K562 (cell line): Measurements from ENCODE around the gene SNAP23. TPM values are rescaled to one million over a fixed set of nuclear protein-coding genes. Genes with fewer than 3 reads are reported as not detected.

Experiments
- ATF1 ChIP-seq, 2 experiments: fragments of 450-650 bp in 1 of 2; IDR thresholded peaks; 2 replicates each; pipeline ENCODE4 v1.6.1; 2016; ENCODE audit warnings: missing compliant biosample characterization in 1 of 2, missing genetic modification characterization in 1 of 2
- BRF2 ChIP-seq: IDR thresholded peaks from 3 replicates; pipeline ENCODE4 v1.6.1; 2011; ENCODE audit warnings: borderline replicate concordance, mild to moderate bottlenecking; ENCODE audit not compliant: insufficient read length, insufficient read depth
- CXXC5 ChIP-seq: fragments of 250-450 bp; sonication (Bioruptor Pico); IDR thresholded peaks from 2 replicates; pipeline ENCODE4 v1.8.0; 2022; ENCODE audit warnings: inconsistent platforms, mild to moderate bottlenecking, moderate library complexity
- DPF2 ChIP-seq: fragments of 450-650 bp; IDR thresholded peaks from 2 replicates; pipeline ENCODE4 v1.6.1; 2016
- EP400 ChIP-seq: fragments of 450-650 bp; IDR thresholded peaks from 2 replicates; pipeline ENCODE4 v1.6.1; 2017; ENCODE audit warnings: antibody characterized with exemption, mild to moderate bottlenecking, moderate library complexity
- HBP1 ChIP-seq: fragments of 450-650 bp; formaldehyde crosslinking; IDR thresholded peaks from 2 replicates; pipeline ENCODE4 v1.4.0; 2022; ENCODE audit warnings: missing genetic modification characterization
- MBD2 ChIP-seq: sonication (generic); IDR thresholded peaks from 2 replicates; pipeline ENCODE4 v1.6.1; 2016; ENCODE audit warnings: low read depth, borderline replicate concordance
- MYC ChIP-seq, 2 experiments: fragments of 250-450 bp in 1 of 2; sonication (Bioruptor Pico) in 1 of 2; IDR thresholded peaks; 2 replicates each; pipeline versions ENCODE4 v1.5.1 to v1.6.1; 2012 to 2021; ENCODE audit warnings: low read depth in 2 of 2, borderline replicate concordance in 1 of 2, improper control_type of control experiment in 1 of 2, low read length in 1 of 2, mild to moderate bottlenecking in 1 of 2, moderate library complexity in 1 of 2
- SIN3A ChIP-seq, 2 experiments: fragments of 150-350 bp in 1 of 2; IDR thresholded peaks; 2 replicates each; pipeline ENCODE4 v1.6.1; 2011 to 2016; ENCODE audit warnings: borderline replicate concordance in 2 of 2, low read depth in 2 of 2, low read length in 2 of 2, mild to moderate bottlenecking in 2 of 2, moderate library complexity in 2 of 2; ENCODE audit not compliant: control insufficient read depth in 1 of 2
- STAT5B ChIP-seq: fragments of 250-450 bp; sonication (Bioruptor Pico); IDR thresholded peaks from 2 replicates; pipeline ENCODE4 v1.8.0; 2021; ENCODE audit warnings: mild to moderate bottlenecking, inconsistent platforms
- VEZF1 ChIP-seq: fragments of 200-800 bp; sonication (Bioruptor generic); IDR thresholded peaks from 2 replicates; pipeline ENCODE4 v1.6.1; 2017; ENCODE audit warnings: missing genetic modification characterization, missing compliant biosample characterization
- ZNF318 ChIP-seq, 2 experiments: fragments of 450-650 bp; IDR thresholded peaks; 2 replicates each; pipeline ENCODE4 v1.6.1; 2016; ENCODE audit warnings: mild to moderate bottlenecking in 2 of 2, borderline replicate concordance in 1 of 2, low read depth in 1 of 2, moderate library complexity in 1 of 2
- polyA plus RNA-seq, 8 experiments: library from polyadenylated mRNA; depleted of rRNA in 4 of 8; stranded (reverse) in 5 of 8; unstranded in 3 of 8; fragments of >200 nt; fragmentation: Nextera tagmentation in 2 of 8; fragmentation: Illumina TruSeq in 1 of 8; extraction: Ambion mirVana in 2 of 8; extraction: Trizol in 1 of 8; gene quantifications; 2 replicates each; pipeline versions ENCODE4 v1.2.1 to v1.2.3, GENCODE V29; 2011 to 2014; ENCODE audit warnings: inconsistent platforms in 1 of 8, missing spikeins in 1 of 8
- total RNA-seq, 7 experiments: library from RNA; depleted of rRNA in 6 of 7; stranded (reverse); fragments of >200 nt in 6 of 7; fragmentation: Illumina TruSeq in 2 of 7; extraction: Trizol in 2 of 7; gene quantifications; 2 replicates each; pipeline versions ENCODE4 v1.2.1 to v1.2.3, GENCODE V29; 2011 to 2021; ENCODE audit warnings: low replicate concordance in 1 of 7

The SNAP23 gene
- total and polyA plus RNA-seq, 9 of the 15 experiments (the other 6 are each of a cell fraction or from before 2014, with no cell fraction given): 78.9 to 168 (median 117) TPM

- TF ChIP-seq ZNF318 (IDR thresholded peaks at IDR 0.05; ENCODE audit: borderline replicate concordance in 1 of 2, low read depth in 1 of 2): peak in 1 of 2 experiments; percentile 64; a peak in 1 of 4 replicates
- no peak for TF ChIP-seq MYC (IDR thresholded peaks at IDR 0.05; ENCODE audit: low read depth, low read length)
- TF ChIP-seq MYC (CRISPR knock-in tag; IDR thresholded peaks at IDR 0.05; ENCODE audit: borderline replicate concordance, low read depth): peak; percentile 54; the same call in 1 of the 2 replicates
- peak; percentile 38; the same call in 1 of the 2 replicates for TF ChIP-seq EP400
- TF ChIP-seq ATF1 (CRISPR knock-in tag; IDR thresholded peaks at IDR 0.05): no peak
- TF ChIP-seq ATF1 (tag; IDR thresholded peaks at IDR 0.05): peak; percentile 68
- TF ChIP-seq MBD2: peak; percentile 77; the same call in 1 of the 2 replicates
- peak; percentile 46 for TF ChIP-seq CXXC5 (CRISPR knock-in tag)
- TF ChIP-seq STAT5B: no peak
- peak; percentile 96 to 98; a peak in 3 of 4 replicates for TF ChIP-seq SIN3A (IDR thresholded peaks at IDR 0.05; ENCODE audit: borderline replicate concordance in 2 of 2, control insufficient read depth in 1 of 2, low read depth in 2 of 2, low read length in 2 of 2)
- peak; percentile 61 for TF ChIP-seq DPF2
- TF ChIP-seq HBP1 (CRISPR knock-in tag): 0 out of 2 replicates have a peak, but pooled peaks have one; percentile 51
- TF ChIP-seq BRF2: no peak
- TF ChIP-seq VEZF1: peak; percentile 20; the same call in 1 of the 2 replicates
Observed at GRCh38 chr15:42495361-42496212, at the start of gene SNAP23 (continued).
